ENCODE data around the gene CFAP221.

The CFAP221 gene

GRCh38 chr2:119537792-119538191 is 6.5 kb upstream of the CFAP221 start:
- DNase-seq, result no peak

- no peak for DNase-seq
These were observed 2.8 kb upstream of the CFAP221 start for GRCh38 chr2:119541476-119541875.

GRCh38 chr2:119544939-119545475 is 758 bp downstream of the CFAP221 start:
- DNase-seq, result no peak

- no peak for DNase-seq
These were observed 1.7 kb downstream of the CFAP221 start for GRCh38 chr2:119545754-119546446.

- no peak for DNase-seq
These were observed 2.2 kb downstream of the CFAP221 start for GRCh38 chr2:119546447-119546767.

GRCh38 chr2:119548516-119549120 is 4.4 kb downstream of the CFAP221 start:
- no peak for DNase-seq

- no peak for DNase-seq
These were observed 5.0 kb downstream of the CFAP221 start for GRCh38 chr2:119549241-119549640.

GRCh38 chr2:119550346-119550745 is 6.1 kb downstream of the CFAP221 start:
- DNase-seq, result no peak

- no peak for DNase-seq
These were observed 6.6 kb downstream of the CFAP221 start for GRCh38 chr2:119550856-119551255.

- no peak for DNase-seq
These were observed 8.7 kb downstream of the CFAP221 start for GRCh38 chr2:119552902-119553301.

- no peak for DNase-seq
These were observed 9.6 kb downstream of the CFAP221 start for GRCh38 chr2:119553687-119554344.

- no peak for DNase-seq
These were observed 21.2 kb downstream of the CFAP221 start for GRCh38 chr2:119565481-119565880.

GRCh38 chr2:119567292-119567691 is 23.0 kb downstream of the CFAP221 start:
- DNase-seq, result no peak

GRCh38 chr2:119574108-119574815 is 30.0 kb downstream of the CFAP221 start:
- no peak for DNase-seq

- DNase-seq, result no peak
These were observed 30.6 kb downstream of the CFAP221 start for GRCh38 chr2:119574864-119575263.

- DNase-seq, result no peak
These were observed 31.2 kb downstream of the CFAP221 start for GRCh38 chr2:119575439-119575838.

GRCh38 chr2:119579424-119580295 is 35.4 kb downstream of the CFAP221 start:
- no peak for DNase-seq

- DNase-seq, result no peak
These were observed 36.4 kb downstream of the CFAP221 start for GRCh38 chr2:119580550-119581072.

GRCh38 chr2:119583291-119583690 is 39.0 kb downstream of the CFAP221 start:
- DNase-seq, result no peak

- DNase-seq, result no peak
These were observed 40.2 kb downstream of the CFAP221 start for GRCh38 chr2:119584469-119584868.

GRCh38 chr2:119586085-119586484 is 41.8 kb downstream of the CFAP221 start:
- DNase-seq, result no peak

GRCh38 chr2:119590873-119591272 is 46.6 kb downstream of the CFAP221 start:
- peak; percentile 2 for DNase-seq
